BE2C (cell line): ENCODE results near the gene NGLY1.

Experiments
- DNase-seq: peaks from one replicate; pipeline ENCODE4 v3.0.0-alpha.2; 2020
- H3K27me3 ChIP-seq: fragments of 250-450 bp; sonication (Bioruptor Pico); 2 replicates; pipeline ENCODE4 v1.5.1; 2020; ENCODE audit warnings: mild to moderate bottlenecking
- H3K36me3 ChIP-seq: fragments of 250-450 bp; sonication (Bioruptor Pico); 2 replicates; pipeline ENCODE4 v1.5.1; 2020; ENCODE audit warnings: mild to moderate bottlenecking
- H3K4me1 ChIP-seq: fragments of 250-450 bp; sonication (Bioruptor Pico); 2 replicates; pipeline ENCODE4 v1.5.1; 2020
- H3K4me3 ChIP-seq: 2 replicates; pipeline ENCODE4 v1.5.1; 2011; ENCODE audit warnings: low read depth, low read length
- H3K9me3 ChIP-seq: fragments of 250-450 bp; sonication (Bioruptor Pico); 2 replicates; pipeline ENCODE4 v1.5.1; 2020
- TF ChIP-seq, protein P1 (sequence below): IDR thresholded peaks from 2 replicates; pipeline ENCODE4 v1.5.1; 2012; ENCODE audit warnings: mild to moderate bottlenecking, low read depth, low read length

Gene NGLY1

DNA sequence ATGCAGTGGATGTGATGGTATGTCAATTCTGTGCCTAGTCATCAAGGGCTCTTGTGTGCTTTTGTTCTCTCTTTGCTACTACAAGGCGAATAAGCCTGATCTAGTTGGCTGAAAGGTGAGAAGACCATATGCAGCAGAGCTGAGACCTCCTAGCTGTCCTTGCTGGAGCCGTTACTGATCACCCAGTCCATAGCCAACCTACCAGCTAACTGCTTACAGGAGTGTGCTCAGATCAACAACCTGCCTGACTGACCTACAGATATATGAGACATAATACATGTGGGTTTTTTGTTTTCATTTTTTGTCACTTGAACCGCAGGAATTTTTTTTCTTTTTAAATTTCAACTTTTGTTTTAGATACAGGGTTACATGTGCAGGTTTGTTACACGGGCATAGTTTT is 29.4 kb upstream of the NGLY1 start:
- no peaks in the 10 kb centered on the region for H3K4me1 ChIP-seq
- H3K4me3 ChIP-seq, result no peak overlapping the region
- no peaks in the 10 kb centered on the region for H3K36me3 ChIP-seq
- DNase-seq, result no peak
- no peaks in the 10 kb centered on the region for H3K27me3 ChIP-seq
- H3K9me3 ChIP-seq, result no peaks in the 10 kb centered on the region
- TF ChIP-seq, protein P1, sequence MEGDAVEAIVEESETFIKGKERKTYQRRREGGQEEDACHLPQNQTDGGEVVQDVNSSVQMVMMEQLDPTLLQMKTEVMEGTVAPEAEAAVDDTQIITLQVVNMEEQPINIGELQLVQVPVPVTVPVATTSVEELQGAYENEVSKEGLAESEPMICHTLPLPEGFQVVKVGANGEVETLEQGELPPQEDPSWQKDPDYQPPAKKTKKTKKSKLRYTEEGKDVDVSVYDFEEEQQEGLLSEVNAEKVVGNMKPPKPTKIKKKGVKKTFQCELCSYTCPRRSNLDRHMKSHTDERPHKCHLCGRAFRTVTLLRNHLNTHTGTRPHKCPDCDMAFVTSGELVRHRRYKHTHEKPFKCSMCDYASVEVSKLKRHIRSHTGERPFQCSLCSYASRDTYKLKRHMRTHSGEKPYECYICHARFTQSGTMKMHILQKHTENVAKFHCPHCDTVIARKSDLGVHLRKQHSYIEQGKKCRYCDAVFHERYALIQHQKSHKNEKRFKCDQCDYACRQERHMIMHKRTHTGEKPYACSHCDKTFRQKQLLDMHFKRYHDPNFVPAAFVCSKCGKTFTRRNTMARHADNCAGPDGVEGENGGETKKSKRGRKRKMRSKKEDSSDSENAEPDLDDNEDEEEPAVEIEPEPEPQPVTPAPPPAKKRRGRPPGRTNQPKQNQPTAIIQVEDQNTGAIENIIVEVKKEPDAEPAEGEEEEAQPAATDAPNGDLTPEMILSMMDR, result no peak

DNA sequence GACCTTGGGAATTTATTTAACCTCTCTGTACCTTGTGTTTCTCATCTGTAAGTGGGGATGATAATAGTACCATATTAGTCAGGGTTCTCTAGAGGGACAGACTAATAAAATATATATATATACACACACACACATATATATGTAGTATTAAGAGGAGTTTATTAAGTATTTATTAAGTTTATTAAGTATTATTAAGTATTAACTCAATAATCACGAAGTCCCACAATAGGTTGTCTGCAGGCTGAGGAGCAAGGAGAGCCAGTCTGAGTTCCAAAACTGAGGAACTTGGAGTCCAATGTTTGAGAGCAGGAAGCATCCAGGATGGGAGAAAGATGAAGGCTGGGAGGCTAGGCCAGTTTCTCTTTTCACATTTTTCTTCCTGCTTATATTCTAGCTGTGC is 21.4 kb upstream of the NGLY1 start:
- H3K27me3 ChIP-seq, result no peaks in the 10 kb centered on the region
- H3K36me3 ChIP-seq, result no peaks in the 10 kb centered on the region
- no peak overlapping the region for H3K4me3 ChIP-seq
- no peak for DNase-seq
- no peaks in the 10 kb centered on the region for H3K9me3 ChIP-seq
- no peaks in the 10 kb centered on the region for H3K4me1 ChIP-seq
- TF ChIP-seq, protein P1, result no peak

DNA sequence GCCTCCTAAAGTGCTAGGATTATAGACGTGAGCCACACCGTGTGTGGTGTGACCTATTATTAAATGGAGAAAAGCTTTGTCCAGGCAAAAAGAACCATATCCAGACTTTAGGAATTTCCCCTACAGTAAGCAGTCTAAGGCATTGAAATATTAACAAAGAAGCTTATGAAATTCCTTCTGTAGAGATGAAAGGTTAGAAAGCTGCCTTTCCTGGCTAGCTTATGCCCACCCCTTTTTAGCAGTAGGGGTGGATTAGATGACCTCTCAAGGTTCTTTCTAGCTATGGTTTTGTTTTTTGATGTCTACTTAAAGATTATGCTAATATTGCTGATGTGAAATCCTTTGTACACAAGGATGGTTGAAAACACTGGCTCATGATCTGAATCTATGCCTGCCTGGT is 20.6 kb upstream of the NGLY1 start:
- no peaks in the 10 kb centered on the region for H3K4me1 ChIP-seq
- H3K4me3 ChIP-seq, result no peak overlapping the region
- H3K27me3 ChIP-seq, result no peaks in the 10 kb centered on the region
- no peaks in the 10 kb centered on the region for H3K36me3 ChIP-seq
- no peak for DNase-seq
- TF ChIP-seq, protein P1, result no peak
- no peaks in the 10 kb centered on the region for H3K9me3 ChIP-seq

DNA sequence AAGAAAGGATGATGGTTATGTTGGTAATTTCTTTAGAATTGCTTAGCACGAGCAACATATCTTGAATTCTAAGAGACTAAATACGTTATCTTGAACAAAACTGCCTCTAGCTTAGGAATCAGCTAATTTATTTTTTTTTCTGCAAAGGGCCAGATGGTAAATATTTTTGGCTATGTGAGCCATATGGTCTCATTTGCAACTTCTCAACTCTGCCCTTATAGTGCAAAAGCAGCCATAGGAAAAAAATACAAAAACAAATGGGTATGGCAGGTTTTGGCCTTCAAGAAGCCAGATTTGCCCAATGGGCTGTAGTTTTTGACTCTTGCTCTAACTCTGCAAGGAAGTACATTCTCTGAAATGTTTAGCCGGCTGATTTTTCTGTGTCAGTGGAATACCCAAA is 18.5 kb upstream of the NGLY1 start:
- Histone ChIP-seq H3K4me1 (no peaks in the 10 kb centered on the region), H3K27me3 (no peaks in the 10 kb centered on the region), H3K36me3 (no peaks in the 10 kb centered on the region), H3K9me3 (no peaks in the 10 kb centered on the region), H3K4me3 (no peak overlapping the region)
- no peak for DNase-seq
- TF ChIP-seq, protein P1, result no peak

DNA sequence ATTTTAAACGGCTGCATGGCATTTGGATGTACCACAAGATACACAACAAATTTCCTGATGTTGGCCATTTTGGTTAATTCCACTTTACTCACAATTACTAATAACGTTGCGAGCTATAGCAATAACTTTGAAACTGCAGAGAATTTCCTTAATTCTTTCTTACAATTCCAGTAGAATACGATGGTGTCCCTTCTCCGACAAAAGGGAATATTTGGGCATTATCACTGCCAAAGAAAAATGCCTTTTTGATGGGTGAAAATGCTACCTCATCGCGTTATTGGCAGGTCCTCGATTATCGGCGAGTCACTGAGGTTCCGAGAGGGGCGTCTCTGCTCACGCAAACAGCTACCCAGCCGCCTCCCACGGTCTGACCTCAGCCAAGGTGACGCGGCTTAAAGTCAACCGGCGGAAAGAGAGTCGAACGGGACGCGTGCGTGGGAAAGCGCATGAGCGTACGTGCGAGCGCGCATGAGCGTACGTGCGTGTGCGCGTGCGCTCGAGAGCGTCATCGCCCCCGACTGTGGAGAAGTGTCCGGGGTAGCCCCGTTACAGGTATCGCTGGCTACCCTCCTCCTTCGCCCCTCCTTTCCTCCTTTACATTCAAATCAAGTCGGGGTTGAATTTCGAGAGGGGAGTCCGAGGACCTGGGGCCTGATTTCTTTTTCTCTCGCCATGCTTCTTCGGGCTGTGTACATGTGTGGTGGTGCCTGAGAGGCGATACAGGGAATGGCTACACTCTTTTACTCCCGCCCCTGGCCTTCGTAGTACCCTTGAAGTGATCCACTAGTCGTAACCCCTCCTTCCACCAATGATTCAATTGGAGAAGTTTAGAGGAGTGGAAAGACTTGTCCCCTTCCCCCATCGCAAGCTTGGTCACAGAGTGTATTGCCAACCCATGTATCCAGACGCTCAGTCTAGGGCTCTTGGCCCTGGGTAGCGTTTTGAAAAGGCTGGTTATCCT is 6.6 kb upstream of the NGLY1 start, which contains the start of gene OXSM:
Gene OXSM (plus strand): TSS at position 495 of the 961 bp plus-strand sequence. CDS start 931 bp downstream, outside the sequence.
- no peaks in the 10 kb centered on the region for H3K9me3 ChIP-seq
- peak within 1 kb of the TSS; percentile 67 for H3K4me3 ChIP-seq
- peak; percentile 76 for DNase-seq
- H3K36me3 ChIP-seq, result no peaks in the 10 kb centered on the region
- TF ChIP-seq, protein P1, result no peak
- H3K27me3 ChIP-seq, result no peaks in the 10 kb centered on the region
- H3K4me1 ChIP-seq, result no peaks in the 10 kb centered on the region

DNA sequence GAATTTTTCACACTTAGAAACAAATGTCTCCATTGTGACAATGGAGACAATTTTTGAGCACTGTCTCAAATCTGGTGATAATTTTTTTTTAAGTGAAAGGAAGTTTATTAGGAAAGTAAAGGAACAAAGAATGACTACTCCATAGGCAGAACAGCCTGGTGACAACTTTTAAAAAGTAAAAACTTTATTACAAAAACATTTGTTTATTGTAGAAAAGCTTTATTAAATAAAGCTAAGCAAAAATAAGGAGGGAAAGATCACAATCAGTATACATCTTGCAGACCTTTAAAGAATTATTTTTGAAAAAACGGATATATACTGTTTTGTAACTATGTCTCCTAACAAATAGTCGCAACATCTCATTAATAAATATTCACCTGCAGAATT is 6.0 kb upstream of the NGLY1 start:
- DNase-seq, result no peak
- Histone ChIP-seq H3K4me1 (no peaks in the 10 kb centered on the region), H3K36me3 (no peaks in the 10 kb centered on the region), H3K4me3 (peak overlapping the region; percentile 67), H3K9me3 (no peaks in the 10 kb centered on the region), H3K27me3 (no peaks in the 10 kb centered on the region)
- TF ChIP-seq, protein P1, result no peak
